ENCODE data around the gene GPR148. TPM values are rescaled to one million over a fixed set of nuclear protein-coding genes. Genes with fewer than 3 reads are reported as not detected.

GPR148 gene
- total and polyA plus RNA-seq, 2 donors (not counting 1 experiment from before 2014, with no cell fraction given) = not detected

- Histone ChIP-seq H3K27me3 (ENCODE audit: control insufficient read depth, insufficient read depth, low read length) (no peaks in the 10 kb centered on the region), H3K9me3 (ENCODE audit: control insufficient read depth, insufficient read depth, low read depth, low read length) (no peaks in the 10 kb centered on the region), H3K4me3 (replicated peaks in 1 of 4; ENCODE audit: control extremely low read depth in 1 of 4, insufficient read depth in 1 of 4, low read depth in 3 of 4, low read length in 4 of 4) (peak overlapping the region; percentile 16 to 62 (median 40)), H3K79me2 (ENCODE audit: control insufficient read depth, insufficient read depth, low read length) (no peaks in the 10 kb centered on the region), H3K36me3 (ENCODE audit: control insufficient read depth, insufficient read depth, low read length) (no peaks in the 10 kb centered on the region), H4K20me1 (ENCODE audit: control insufficient read depth, extremely low read depth, insufficient read depth, low read length) (no peaks in the 10 kb centered on the region), H3K4me1 (ENCODE audit: control insufficient read depth, extremely low read depth, insufficient read depth, low read length) (no peaks in the 10 kb centered on the region), H3K9ac (ENCODE audit: insufficient read depth, low read length) (no peak overlapping the region), H3K27ac (ENCODE audit: insufficient read depth, low read length) (no peak overlapping the region), H2AFZ (ENCODE audit: low read length) (peak overlapping the region; percentile 58), H3K4me2 (ENCODE audit: extremely low read depth, insufficient read depth, low read length) (peak overlapping the region; percentile 68)
- TF ChIP-seq EZH2 (IDR thresholded peaks at IDR 0.05; ENCODE audit: low read length, missing control alignments) (no peak), CTCF (conservative IDR thresholded peaks at IDR 0.05 in 1 of 2, IDR thresholded peaks at IDR 0.05 in 1 of 2; ENCODE audit: low read depth in 1 of 2, low read length in 2 of 2) (no peak)
- DNase-seq (ENCODE audit: low read depth in 2 of 2) = no peak
Measured at GRCh38 chr2:130726614-130727180, 2.2 kb upstream of the GPR148 start.

GRCh38 chr2:130727286-130727924, 1.5 kb upstream of the GPR148 start:
- Histone ChIP-seq H3K4me2 (ENCODE audit: extremely low read depth, insufficient read depth, low read length) (peak overlapping the region; percentile 68), H3K79me2 (ENCODE audit: control insufficient read depth, insufficient read depth, low read length) (no peaks in the 10 kb centered on the region), H3K4me3 (replicated peaks in 1 of 4; ENCODE audit: control extremely low read depth in 1 of 4, insufficient read depth in 1 of 4, low read depth in 3 of 4, low read length in 4 of 4) (peak overlapping the region; percentile 16 to 62 (median 40)), H3K4me1 (ENCODE audit: control insufficient read depth, extremely low read depth, insufficient read depth, low read length) (no peaks in the 10 kb centered on the region), H3K9me3 (ENCODE audit: control insufficient read depth, insufficient read depth, low read depth, low read length) (no peaks in the 10 kb centered on the region), H3K9ac (ENCODE audit: insufficient read depth, low read length) (no peak overlapping the region), H4K20me1 (ENCODE audit: control insufficient read depth, extremely low read depth, insufficient read depth, low read length) (no peaks in the 10 kb centered on the region), H3K27me3 (ENCODE audit: control insufficient read depth, insufficient read depth, low read length) (no peaks in the 10 kb centered on the region), H3K36me3 (ENCODE audit: control insufficient read depth, insufficient read depth, low read length) (no peaks in the 10 kb centered on the region), H3K27ac (ENCODE audit: insufficient read depth, low read length) (no peak overlapping the region), H2AFZ (ENCODE audit: low read length) (peak overlapping the region; percentile 58)
- TF ChIP-seq EZH2 (IDR thresholded peaks at IDR 0.05; ENCODE audit: low read length, missing control alignments) (no peak), CTCF (conservative IDR thresholded peaks at IDR 0.05 in 1 of 2, IDR thresholded peaks at IDR 0.05 in 1 of 2; ENCODE audit: low read depth in 1 of 2, low read length in 2 of 2) (no peak)
- peak; percentile 59 to 64 for DNase-seq (ENCODE audit: low read depth in 2 of 2)

GRCh38 chr2:130728007-130728454, 839 bp upstream of the GPR148 start:
- no peaks in the 10 kb centered on the region for H3K9me3 ChIP-seq (ENCODE audit: control insufficient read depth, insufficient read depth, low read depth, low read length)
- peak; percentile 2 to 7 for DNase-seq (ENCODE audit: low read depth in 2 of 2)
- H3K36me3 ChIP-seq (ENCODE audit: control insufficient read depth, insufficient read depth, low read length) = no peaks in the 10 kb centered on the region
- H3K4me3 ChIP-seq (replicated peaks in 1 of 4; ENCODE audit: control extremely low read depth in 1 of 4, insufficient read depth in 1 of 4, low read depth in 3 of 4, low read length in 4 of 4) = no peak overlapping the region
- no peaks in the 10 kb centered on the region for H3K79me2 ChIP-seq (ENCODE audit: control insufficient read depth, insufficient read depth, low read length)
- no peak overlapping the region for H3K4me2 ChIP-seq (ENCODE audit: extremely low read depth, insufficient read depth, low read length)
- H3K4me1 ChIP-seq (ENCODE audit: control insufficient read depth, extremely low read depth, insufficient read depth, low read length) = no peaks in the 10 kb centered on the region
- H3K27ac ChIP-seq (ENCODE audit: insufficient read depth, low read length) = no peak overlapping the region
- no peak overlapping the region for H2AFZ ChIP-seq (ENCODE audit: low read length)
- no peaks in the 10 kb centered on the region for H4K20me1 ChIP-seq (ENCODE audit: control insufficient read depth, extremely low read depth, insufficient read depth, low read length)
- no peak overlapping the region for H3K9ac ChIP-seq (ENCODE audit: insufficient read depth, low read length)
- TF ChIP-seq EZH2 (IDR thresholded peaks at IDR 0.05; ENCODE audit: low read length, missing control alignments) (no peak), CTCF (conservative IDR thresholded peaks at IDR 0.05 in 1 of 2, IDR thresholded peaks at IDR 0.05 in 1 of 2; ENCODE audit: low read depth in 1 of 2, low read length in 2 of 2) (no peak)
- no peaks in the 10 kb centered on the region for H3K27me3 ChIP-seq (ENCODE audit: control insufficient read depth, insufficient read depth, low read length)

All from fibroblast of lung (primary cell).